Coronary artery (tissue), 2 donors: Measurements from ENCODE around the gene SPTLC2.

Experiments
- DNase-seq: peaks from one replicate; pipeline ENCODE4 v3.0.0-alpha.2; 2017; ENCODE audit warnings: low spot score
- H3K27ac ChIP-seq, 2 donors: fragments of 200-600 bp; sonication (generic); one replicate each; pipeline ENCODE4 v1.5.1; 2016 to 2019
- H3K4me3 ChIP-seq: fragments of 200-600 bp; sonication (generic); 2 replicates; pipeline ENCODE4 v1.5.1; 2016; ENCODE audit warnings: mild to moderate bottlenecking, moderate library complexity
- TF ChIP-seq, protein P1 (sequence below): fragments of 200-600 bp; sonication (generic); IDR thresholded peaks from one replicate; pipeline ENCODE4 v1.5.1; 2019; ENCODE audit warnings: antibody characterized with exemption

The SPTLC2 gene

GRCh38 chr14:77603031-77603430 is 13.4 kb downstream of the SPTLC2 start:
- H3K4me3 ChIP-seq, result no peak overlapping the region
- no peak overlapping the region for H3K27ac ChIP-seq
- no peak for DNase-seq
- TF ChIP-seq, protein P1, sequence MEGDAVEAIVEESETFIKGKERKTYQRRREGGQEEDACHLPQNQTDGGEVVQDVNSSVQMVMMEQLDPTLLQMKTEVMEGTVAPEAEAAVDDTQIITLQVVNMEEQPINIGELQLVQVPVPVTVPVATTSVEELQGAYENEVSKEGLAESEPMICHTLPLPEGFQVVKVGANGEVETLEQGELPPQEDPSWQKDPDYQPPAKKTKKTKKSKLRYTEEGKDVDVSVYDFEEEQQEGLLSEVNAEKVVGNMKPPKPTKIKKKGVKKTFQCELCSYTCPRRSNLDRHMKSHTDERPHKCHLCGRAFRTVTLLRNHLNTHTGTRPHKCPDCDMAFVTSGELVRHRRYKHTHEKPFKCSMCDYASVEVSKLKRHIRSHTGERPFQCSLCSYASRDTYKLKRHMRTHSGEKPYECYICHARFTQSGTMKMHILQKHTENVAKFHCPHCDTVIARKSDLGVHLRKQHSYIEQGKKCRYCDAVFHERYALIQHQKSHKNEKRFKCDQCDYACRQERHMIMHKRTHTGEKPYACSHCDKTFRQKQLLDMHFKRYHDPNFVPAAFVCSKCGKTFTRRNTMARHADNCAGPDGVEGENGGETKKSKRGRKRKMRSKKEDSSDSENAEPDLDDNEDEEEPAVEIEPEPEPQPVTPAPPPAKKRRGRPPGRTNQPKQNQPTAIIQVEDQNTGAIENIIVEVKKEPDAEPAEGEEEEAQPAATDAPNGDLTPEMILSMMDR, result no peak

DNA sequence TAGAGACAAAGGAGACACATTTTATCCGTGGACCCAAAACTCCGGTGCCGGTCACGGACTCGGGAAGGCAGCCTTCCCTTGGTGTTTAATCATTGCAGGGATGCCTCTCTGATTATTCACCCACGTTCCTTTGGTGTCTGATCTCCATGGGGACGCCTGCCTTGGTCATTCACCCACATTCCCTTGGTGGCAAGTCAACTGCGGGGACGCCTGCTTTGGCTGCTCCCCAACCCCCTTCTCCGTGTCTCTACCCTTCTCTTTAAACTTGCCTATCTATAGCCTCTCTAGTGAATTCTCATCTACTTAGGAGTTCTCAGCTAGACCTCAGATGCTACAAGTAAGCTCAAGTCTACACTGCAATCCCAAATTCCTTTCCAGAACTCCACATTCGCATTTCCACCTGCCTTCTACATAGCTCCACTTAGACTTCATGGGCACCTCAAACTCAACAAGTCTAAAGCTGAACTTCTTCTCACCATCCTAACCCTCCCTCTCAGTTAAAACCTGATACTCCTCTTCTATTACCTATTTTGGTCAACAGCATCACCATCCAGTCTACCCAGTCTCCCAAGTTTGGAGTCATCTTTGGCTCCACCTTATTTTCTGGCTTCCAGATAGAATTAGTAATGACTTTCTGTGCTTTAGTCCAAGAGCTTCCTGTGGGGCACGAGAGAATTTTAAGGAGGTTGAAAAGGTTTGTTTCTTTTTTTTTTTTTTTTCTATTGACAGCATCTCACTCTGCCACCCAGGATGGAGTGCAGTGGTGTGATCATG is 14.4 kb downstream of the SPTLC2 start:
- TF ChIP-seq, protein P1, result no peak
- Histone ChIP-seq H3K4me3 (no peak overlapping the region), H3K27ac (no peak overlapping the region)
- DNase-seq, result no peak

- TF ChIP-seq, protein P1, result no peak
- H3K27ac ChIP-seq, result no peak overlapping the region
- no peak for DNase-seq
- H3K4me3 ChIP-seq, result no peak overlapping the region
Observed at GRCh38 chr14:77599889-77600288, 16.5 kb downstream of the SPTLC2 start.

DNA sequence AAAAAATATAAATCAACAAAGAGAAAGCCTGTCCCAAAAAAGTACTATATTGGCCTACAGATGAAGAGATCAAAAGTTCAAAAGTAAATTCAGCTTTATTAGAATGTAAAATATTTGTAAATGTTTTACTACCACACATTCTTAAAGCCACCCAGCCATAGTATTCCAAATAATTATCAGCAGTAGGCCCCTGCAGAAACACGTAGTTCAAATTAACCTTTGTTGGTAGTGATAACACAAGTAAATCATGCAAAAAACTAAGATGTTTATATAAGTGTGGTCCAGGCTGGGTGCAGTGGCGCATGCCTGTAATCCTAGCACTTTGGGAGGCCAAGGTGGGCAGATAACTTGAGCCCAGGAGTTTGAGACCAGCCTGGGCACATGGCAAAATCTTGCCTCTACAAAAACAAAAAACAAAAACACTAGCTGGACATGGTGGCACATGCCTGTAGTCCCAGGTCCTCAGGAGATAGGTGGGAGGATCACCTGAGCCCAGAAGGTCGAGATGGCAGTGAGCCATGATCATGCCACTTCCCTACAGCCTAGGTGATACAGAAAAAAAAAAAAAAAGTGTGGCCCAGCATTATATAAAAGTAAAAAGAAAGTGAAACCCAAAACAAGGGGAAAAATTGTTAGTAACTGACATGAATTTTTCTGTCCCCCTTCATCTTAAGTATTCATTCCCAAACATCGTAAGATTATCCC is 17.9 kb downstream of the SPTLC2 start:
- DNase-seq, result no peak
- no peak overlapping the region for H3K27ac ChIP-seq
- H3K4me3 ChIP-seq, result no peak overlapping the region
- TF ChIP-seq, protein P1, result no peak

- no peak for DNase-seq
- TF ChIP-seq, protein P1, result no peak
- H3K4me3 ChIP-seq, result no peak overlapping the region
- peak overlapping the region in 1 of 2 donors; percentile 20 for H3K27ac ChIP-seq
Observed at GRCh38 chr14:77593501-77593961, 22.9 kb downstream of the SPTLC2 start.

DNA sequence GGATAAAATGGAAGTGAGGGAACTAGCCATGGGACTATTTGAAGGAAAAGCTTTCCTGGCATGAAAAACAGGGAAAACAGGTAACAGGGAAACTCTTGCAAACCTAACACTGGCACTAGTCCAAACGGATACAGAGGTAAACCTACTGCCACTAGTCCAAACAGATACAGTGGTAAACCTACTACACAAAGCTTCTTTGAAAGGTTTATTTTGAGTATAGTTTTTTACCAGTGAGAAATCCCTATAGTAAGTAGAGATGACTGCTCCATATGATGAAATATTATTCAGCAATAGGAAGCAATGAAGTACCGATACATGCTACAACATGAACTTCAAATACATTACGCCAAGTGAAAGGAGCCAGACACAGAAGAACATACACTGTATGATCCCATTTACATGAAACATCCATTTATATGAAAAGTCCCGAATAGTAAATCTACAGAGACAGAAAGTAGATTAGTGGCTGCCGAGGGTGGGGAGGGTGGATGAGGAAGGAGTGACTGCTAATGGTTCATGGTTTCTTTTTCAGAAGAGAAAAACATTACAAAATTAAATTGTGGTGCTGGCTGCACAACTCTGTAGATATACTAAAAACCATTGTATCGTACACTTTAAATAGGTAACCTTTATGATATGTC is 25.5 kb downstream of the SPTLC2 start:
- TF ChIP-seq, protein P1, result no peak
- Histone ChIP-seq H3K27ac (no peak overlapping the region), H3K4me3 (no peak overlapping the region)
- DNase-seq, result no peak
